ENCODE measurements around the gene TDRD7. TPM values are rescaled to one million over a fixed set of nuclear protein-coding genes. Genes with fewer than 3 reads are reported as not detected.

TDRD7 gene
- total RNA-seq, 3 donors from 2014 or later (not counting 1 experiment from before 2014, with no cell fraction given), result 9.8 to 16.4 (median 16.3) TPM

DNA sequence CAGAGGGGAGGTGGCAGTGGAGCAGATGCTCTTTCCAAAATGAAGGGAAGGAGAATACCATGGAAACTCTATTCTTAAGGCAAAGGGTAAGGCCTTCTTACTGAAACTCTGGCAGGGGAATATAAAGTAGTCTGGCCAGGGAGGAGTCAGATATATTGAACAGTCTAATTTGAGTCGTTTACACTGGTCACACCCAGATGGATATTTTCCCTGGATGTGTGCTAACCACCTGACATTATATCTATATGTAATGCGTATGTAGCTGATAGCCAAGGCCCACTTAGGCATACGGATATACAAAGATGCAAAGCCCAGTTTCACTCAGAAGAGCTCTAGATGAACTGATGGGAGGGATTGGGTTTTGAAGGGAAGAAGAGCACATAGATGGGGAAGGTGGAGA lies 7.0 kb downstream of the TDRD7 start:
- Mint-ChIP-seq H3K4me3 (no peak overlapping the region), H3K36me3 (no peaks in the 10 kb centered on the region), H3K27ac (no peak overlapping the region), H3K27me3 (ENCODE audit: low read depth in 2 of 2) (no peaks in the 10 kb centered on the region), H3K4me1 (peaks cover 53 to 60% of the 10 kb centered on the region in 2 donors), H3K9me3 (no peaks in the 10 kb centered on the region)
- TF ChIP-seq, protein P1, sequence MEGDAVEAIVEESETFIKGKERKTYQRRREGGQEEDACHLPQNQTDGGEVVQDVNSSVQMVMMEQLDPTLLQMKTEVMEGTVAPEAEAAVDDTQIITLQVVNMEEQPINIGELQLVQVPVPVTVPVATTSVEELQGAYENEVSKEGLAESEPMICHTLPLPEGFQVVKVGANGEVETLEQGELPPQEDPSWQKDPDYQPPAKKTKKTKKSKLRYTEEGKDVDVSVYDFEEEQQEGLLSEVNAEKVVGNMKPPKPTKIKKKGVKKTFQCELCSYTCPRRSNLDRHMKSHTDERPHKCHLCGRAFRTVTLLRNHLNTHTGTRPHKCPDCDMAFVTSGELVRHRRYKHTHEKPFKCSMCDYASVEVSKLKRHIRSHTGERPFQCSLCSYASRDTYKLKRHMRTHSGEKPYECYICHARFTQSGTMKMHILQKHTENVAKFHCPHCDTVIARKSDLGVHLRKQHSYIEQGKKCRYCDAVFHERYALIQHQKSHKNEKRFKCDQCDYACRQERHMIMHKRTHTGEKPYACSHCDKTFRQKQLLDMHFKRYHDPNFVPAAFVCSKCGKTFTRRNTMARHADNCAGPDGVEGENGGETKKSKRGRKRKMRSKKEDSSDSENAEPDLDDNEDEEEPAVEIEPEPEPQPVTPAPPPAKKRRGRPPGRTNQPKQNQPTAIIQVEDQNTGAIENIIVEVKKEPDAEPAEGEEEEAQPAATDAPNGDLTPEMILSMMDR (IDR thresholded peaks at IDR 0.05), result no peak
- Histone ChIP-seq H3K36me3 (ENCODE audit: control insufficient read depth, insufficient read depth, low read length) (no peaks in the 10 kb centered on the region), H3K4me1 (ENCODE audit: control insufficient read depth, insufficient read depth, low read length) (peaks cover 6% of the 10 kb centered on the region), H3K9me3 (ENCODE audit: control insufficient read depth, insufficient read depth, low read length) (no peaks in the 10 kb centered on the region), H3K27me3 (ENCODE audit: control insufficient read depth, insufficient read depth, low read length) (no peaks in the 10 kb centered on the region), H3K27ac (ENCODE audit: low read length) (no peak overlapping the region), H3K4me3 (ENCODE audit: low read length) (no peak overlapping the region)
- intact Hi-C loops (cut with micrococcal nuclease), result no loop called here
- DNase-seq, result no peak
- 100% methylated on average over 3 of the region's 3 CpGs for WGBS (ENCODE audit: insufficient coverage)
- no peak for ATAC-seq

DNA sequence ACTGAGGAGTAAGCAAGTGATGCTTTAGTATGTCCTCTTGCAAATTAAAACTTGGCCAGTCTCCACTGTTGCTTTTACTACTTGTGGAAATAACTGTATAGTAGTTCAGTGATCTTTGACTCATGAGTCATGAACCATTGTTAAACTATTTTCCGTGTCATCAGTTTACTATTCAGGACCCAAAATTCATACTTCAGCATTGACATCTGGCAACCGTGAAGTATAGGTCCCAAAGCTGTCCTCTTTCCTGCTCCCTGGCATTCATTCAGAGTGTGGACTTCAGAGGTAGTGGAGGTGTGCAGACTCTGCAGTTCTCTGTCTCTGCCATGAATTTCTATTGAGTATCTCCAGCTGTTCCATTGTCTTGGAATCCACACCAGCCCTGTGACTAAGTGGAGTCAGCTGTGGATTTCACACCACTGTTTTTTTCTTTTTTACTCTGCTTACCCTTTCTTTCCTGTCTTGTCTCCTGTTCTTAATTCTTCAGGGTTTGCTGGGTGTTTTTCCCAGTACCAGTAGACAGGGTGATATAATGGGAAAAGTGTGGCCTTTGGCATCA lies 7.5 kb downstream of the TDRD7 start:
- intact Hi-C loops (cut with micrococcal nuclease), result no loop called here
- H3K27ac Mint-ChIP-seq, result no peak overlapping the region
- no peaks in the 10 kb centered on the region for H3K36me3 Mint-ChIP-seq
- ATAC-seq (no peak), DNase-seq (no peak)
- H3K27ac ChIP-seq (ENCODE audit: low read length), result no peak overlapping the region
- H3K4me1 Mint-ChIP-seq, result peaks cover 54 to 59% of the 10 kb centered on the region in 2 donors
- no peaks in the 10 kb centered on the region for H3K27me3 Mint-ChIP-seq (ENCODE audit: low read depth in 2 of 2)
- H3K36me3 ChIP-seq (ENCODE audit: control insufficient read depth, insufficient read depth, low read length), result no peaks in the 10 kb centered on the region
- no peak overlapping the region for H3K4me3 Mint-ChIP-seq
- H3K27me3 ChIP-seq (ENCODE audit: control insufficient read depth, insufficient read depth, low read length), result no peaks in the 10 kb centered on the region
- TF ChIP-seq, protein P1 (IDR thresholded peaks at IDR 0.05), result no peak
- H3K4me1 ChIP-seq (ENCODE audit: control insufficient read depth, insufficient read depth, low read length), result peaks cover 6% of the 10 kb centered on the region
- H3K9me3 Mint-ChIP-seq, result no peaks in the 10 kb centered on the region
- WGBS (ENCODE audit: insufficient coverage), result 100% methylated on average over 2 of the region's 2 CpGs
- H3K4me3 ChIP-seq (ENCODE audit: low read length), result no peak overlapping the region
- H3K9me3 ChIP-seq (ENCODE audit: control insufficient read depth, insufficient read depth, low read length), result no peaks in the 10 kb centered on the region

DNA sequence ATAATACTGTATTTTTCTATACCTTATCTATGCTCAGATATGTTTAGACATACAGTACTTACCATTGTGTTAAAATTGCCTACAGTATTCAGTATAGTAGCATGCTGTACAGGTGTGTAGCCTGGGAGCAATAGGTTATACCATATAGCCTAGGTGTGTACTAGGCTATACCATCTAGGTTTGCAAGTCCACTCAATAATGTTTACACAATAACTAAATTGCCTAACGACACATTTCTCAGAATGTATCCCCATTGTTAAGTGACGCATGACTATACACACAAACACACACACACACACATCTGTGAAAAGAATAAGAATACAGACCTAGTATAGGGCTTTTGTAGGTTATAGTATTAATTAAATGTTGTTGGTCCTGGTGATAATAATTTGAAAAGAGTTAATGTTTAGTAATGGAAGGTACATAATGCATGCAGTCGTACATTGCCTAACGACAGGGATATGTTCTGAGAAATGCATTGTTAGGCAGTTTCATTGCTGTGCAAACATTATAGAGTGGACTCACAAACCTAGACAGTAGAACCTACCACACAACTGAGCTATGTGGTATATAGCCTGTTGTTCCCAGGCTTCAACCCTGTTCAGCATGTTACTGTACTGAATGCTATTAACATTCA lies 13.6 kb downstream of the TDRD7 start:
- no peak overlapping the region for H3K4me3 Mint-ChIP-seq
- intact Hi-C loops (cut with micrococcal nuclease), result no loop called here

More for the DNA sequence above, 13.6 kb downstream of the TDRD7 start:
- Mint-ChIP-seq H3K36me3 (peaks cover 8% of the 10 kb centered on the region), H3K9me3 (no peaks in the 10 kb centered on the region), H3K27ac (no peak overlapping the region), H3K4me1 (peaks cover 14 to 26% of the 10 kb centered on the region in 2 donors), H3K27me3 (ENCODE audit: low read depth in 2 of 2) (no peaks in the 10 kb centered on the region)
- no peak for ATAC-seq
- 96% methylated on average over 2 of the region's 4 CpGs for WGBS (ENCODE audit: insufficient coverage)
- Histone ChIP-seq H3K27ac (ENCODE audit: low read length) (no peak overlapping the region), H3K4me3 (ENCODE audit: low read length) (no peak overlapping the region), H3K27me3 (ENCODE audit: control insufficient read depth, insufficient read depth, low read length) (no peaks in the 10 kb centered on the region), H3K9me3 (ENCODE audit: control insufficient read depth, insufficient read depth, low read length) (no peaks in the 10 kb centered on the region), H3K36me3 (ENCODE audit: control insufficient read depth, insufficient read depth, low read length) (peaks cover 23% of the 10 kb centered on the region), H3K4me1 (ENCODE audit: control insufficient read depth, insufficient read depth, low read length) (no peaks in the 10 kb centered on the region)
- TF ChIP-seq, protein P1 (IDR thresholded peaks at IDR 0.05), result no peak
- DNase-seq, result no peak
